Neural progenitor cell (in vitro differentiated cells): ENCODE data around the gene MAGI3.

Experiments used
- CTCF ChIP-seq: fragments of 200-600 bp; sonication (generic); IDR thresholded peaks from 2 replicates; pipeline ENCODE4 v1.5.1; 2017; ENCODE audit warnings: antibody characterized with exemption, mild to moderate bottlenecking
- EZH2 ChIP-seq: fragments of 200-600 bp; sonication (generic); IDR thresholded peaks from 2 replicates; pipeline ENCODE4 v1.6.1; 2017; ENCODE audit warnings: antibody characterized with exemption, mild to moderate bottlenecking, moderate library complexity

- TF ChIP-seq CTCF (no peak), EZH2 (no peak)
Observed at GRCh38 chr1:113493533-113493932, 103.2 kb downstream of the MAGI3 start.
